Measurements from ENCODE around the gene FYCO1. TPM values are rescaled to one million over a fixed set of nuclear protein-coding genes. Genes with fewer than 3 reads are reported as not detected.

Gene FYCO1
- total and polyA plus RNA-seq, 9 of the 15 experiments (the other 6 are each of a cell fraction or from before 2014, with no cell fraction given), result 2.1 to 13.8 (median 7.4) TPM

DNA sequence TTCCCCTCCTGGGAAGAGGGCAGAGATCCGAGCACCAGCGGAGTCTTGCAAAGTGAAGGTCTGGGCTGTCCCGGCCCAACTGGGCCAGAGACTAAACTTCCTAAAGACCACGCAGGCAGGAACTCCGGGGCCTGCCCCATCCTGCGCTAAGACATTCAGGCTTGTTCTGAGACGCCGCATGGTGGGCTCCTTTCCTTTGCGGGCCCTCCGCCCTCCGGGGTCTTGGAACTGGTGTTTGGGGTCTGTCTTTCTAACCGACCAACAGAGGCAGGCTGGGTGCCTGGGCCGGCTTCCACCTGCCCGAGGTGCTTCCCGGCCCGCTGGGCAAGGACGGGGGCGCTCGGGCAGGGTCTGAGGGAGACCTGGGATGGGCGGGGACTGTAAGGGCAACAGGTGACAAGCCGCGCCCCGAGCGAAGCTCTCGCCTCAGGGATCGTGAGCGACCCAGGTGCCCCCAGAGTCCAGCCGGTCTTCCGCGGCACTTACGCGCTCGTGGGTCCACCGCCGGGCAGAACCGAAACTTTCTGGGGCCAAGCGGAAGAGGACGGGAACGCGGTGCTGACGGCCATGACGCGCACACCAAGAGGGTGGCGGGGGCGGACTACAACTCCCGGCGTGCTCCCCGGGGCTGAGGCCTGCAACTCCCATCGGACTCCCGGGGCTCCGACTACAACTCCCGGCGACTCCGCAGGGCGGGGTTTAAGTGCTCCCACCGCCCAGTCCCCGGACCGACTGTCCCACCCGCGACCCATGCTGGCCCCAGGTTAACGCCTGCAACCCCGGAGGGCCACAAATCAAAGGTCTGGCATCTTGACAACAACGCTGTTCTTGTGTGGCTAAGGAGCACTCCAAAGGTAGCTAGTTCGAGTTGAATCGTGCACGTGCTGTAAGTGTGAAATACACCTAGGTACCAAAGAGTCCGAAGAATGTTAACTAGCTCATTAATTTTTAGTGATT is at the start of gene FYCO1 (continued):
- 0 out of 2 replicates have a peak, but pooled peaks have one; percentile 41 for TF ChIP-seq ZBTB33 (CRISPR knock-in tag; IDR thresholded peaks at IDR 0.05)
- TF ChIP-seq BHLHE40 (IDR thresholded peaks at IDR 0.05; ENCODE audit: low read length), result peak; percentile 74
- TF ChIP-seq JUNB (CRISPR knock-in tag; conservative IDR thresholded peaks at IDR 0.05), result no peak
- peak; percentile 82 for TF ChIP-seq PHF8 (IDR thresholded peaks at IDR 0.05; ENCODE audit: borderline replicate concordance, low read length)
- TF ChIP-seq CEBPB (tag; IDR thresholded peaks at IDR 0.05), result no peak
- TF ChIP-seq CXXC5 (CRISPR knock-in tag; IDR thresholded peaks at IDR 0.05), result peak; percentile 87
- no peak for TF ChIP-seq ZNF3 (CRISPR knock-in tag; IDR thresholded peaks at IDR 0.05)
- TF ChIP-seq CBFA2T2 (conservative IDR thresholded peaks at IDR 0.05), result no peak
- TF ChIP-seq MTA2 (IDR thresholded peaks at IDR 0.05; ENCODE audit: low read depth), result no peak
- TF ChIP-seq YBX1 (IDR thresholded peaks at IDR 0.05), result no peak
- TF ChIP-seq ZKSCAN1 (IDR thresholded peaks at IDR 0.05; ENCODE audit: low read depth, low read length), result no peak
- TF ChIP-seq KLF1 (tag; IDR thresholded peaks at IDR 0.05), result peak; percentile 44; the same call in 1 of the 2 replicates
- peak; percentile 96 for TF ChIP-seq ZNF766 (CRISPR knock-in tag; conservative IDR thresholded peaks at IDR 0.05)
- TF ChIP-seq, protein P1, sequence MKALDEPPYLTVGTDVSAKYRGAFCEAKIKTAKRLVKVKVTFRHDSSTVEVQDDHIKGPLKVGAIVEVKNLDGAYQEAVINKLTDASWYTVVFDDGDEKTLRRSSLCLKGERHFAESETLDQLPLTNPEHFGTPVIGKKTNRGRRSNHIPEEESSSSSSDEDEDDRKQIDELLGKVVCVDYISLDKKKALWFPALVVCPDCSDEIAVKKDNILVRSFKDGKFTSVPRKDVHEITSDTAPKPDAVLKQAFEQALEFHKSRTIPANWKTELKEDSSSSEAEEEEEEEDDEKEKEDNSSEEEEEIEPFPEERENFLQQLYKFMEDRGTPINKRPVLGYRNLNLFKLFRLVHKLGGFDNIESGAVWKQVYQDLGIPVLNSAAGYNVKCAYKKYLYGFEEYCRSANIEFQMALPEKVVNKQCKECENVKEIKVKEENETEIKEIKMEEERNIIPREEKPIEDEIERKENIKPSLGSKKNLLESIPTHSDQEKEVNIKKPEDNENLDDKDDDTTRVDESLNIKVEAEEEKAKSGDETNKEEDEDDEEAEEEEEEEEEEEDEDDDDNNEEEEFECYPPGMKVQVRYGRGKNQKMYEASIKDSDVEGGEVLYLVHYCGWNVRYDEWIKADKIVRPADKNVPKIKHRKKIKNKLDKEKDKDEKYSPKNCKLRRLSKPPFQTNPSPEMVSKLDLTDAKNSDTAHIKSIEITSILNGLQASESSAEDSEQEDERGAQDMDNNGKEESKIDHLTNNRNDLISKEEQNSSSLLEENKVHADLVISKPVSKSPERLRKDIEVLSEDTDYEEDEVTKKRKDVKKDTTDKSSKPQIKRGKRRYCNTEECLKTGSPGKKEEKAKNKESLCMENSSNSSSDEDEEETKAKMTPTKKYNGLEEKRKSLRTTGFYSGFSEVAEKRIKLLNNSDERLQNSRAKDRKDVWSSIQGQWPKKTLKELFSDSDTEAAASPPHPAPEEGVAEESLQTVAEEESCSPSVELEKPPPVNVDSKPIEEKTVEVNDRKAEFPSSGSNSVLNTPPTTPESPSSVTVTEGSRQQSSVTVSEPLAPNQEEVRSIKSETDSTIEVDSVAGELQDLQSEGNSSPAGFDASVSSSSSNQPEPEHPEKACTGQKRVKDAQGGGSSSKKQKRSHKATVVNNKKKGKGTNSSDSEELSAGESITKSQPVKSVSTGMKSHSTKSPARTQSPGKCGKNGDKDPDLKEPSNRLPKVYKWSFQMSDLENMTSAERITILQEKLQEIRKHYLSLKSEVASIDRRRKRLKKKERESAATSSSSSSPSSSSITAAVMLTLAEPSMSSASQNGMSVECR (CRISPR knock-in tag; IDR thresholded peaks at IDR 0.05), result peak; percentile 89
- TF ChIP-seq ZNF174 (CRISPR knock-in tag; IDR thresholded peaks at IDR 0.05), result no peak
- no peak for TF ChIP-seq SAFB2 (IDR thresholded peaks at IDR 0.05; ENCODE audit: borderline replicate concordance, low read depth, low read length, severe bottlenecking)
- TF ChIP-seq, protein P2, sequence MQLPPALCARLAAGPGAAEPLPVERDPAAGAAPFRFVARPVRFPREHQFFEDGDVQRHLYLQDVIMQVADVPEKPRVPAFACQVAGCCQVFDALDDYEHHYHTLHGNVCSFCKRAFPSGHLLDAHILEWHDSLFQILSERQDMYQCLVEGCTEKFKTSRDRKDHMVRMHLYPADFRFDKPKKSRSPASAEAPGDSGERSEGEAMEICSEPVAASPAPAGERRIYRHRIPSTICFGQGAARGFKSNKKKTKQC (CRISPR knock-in tag; IDR thresholded peaks at IDR 0.05), result peak; percentile 60; the same call in 1 of the 2 replicates
- no peak for TF ChIP-seq SLC30A9 (CRISPR knock-in tag; IDR thresholded peaks at IDR 0.05)
- no peak for TF ChIP-seq ETS2 (tag; IDR thresholded peaks at IDR 0.05; ENCODE audit: borderline replicate concordance, poor library complexity, severe bottlenecking)
- no peak for TF ChIP-seq SRSF9 (IDR thresholded peaks at IDR 0.05; ENCODE audit: borderline replicate concordance, low read depth, low read length)

Measured in K562 (cell line).